Kidney (tissue), 14 donors: ENCODE measurements around the gene AP2A2. TPM values are rescaled to one million over a fixed set of nuclear protein-coding genes. Genes with fewer than 3 reads are reported as not detected.
A peak's percentile ranks its signal among the peaks of the same experiment; 100 is the strongest.

Source experiments
- DNase-seq, 5 donors: peaks; one replicate each; pipeline ENCODE4 v3.0.0-alpha.2; 2013 to 2020
- FAIRE-seq: peaks from 2 replicates; lab custom pipeline; 2012; peaks lifted over from hg19 to GRCh38; lab: Jason Lieb, UNC
- H3K27ac ChIP-seq, 2 donors: one replicate each; pipeline ENCODE4 v1.7.0; 2013; ENCODE audit warnings: low read depth in 2 of 2, low read length in 2 of 2, inconsistent platforms in 1 of 2
- H3K27me3 ChIP-seq: one replicate; pipeline ENCODE4 v1.7.1; 2013; ENCODE audit warnings: low read length, inconsistent platforms; ENCODE audit not compliant: control insufficient read depth, insufficient read depth
- H3K36me3 ChIP-seq, 3 donors: one replicate each; pipeline versions ENCODE4 v1.7.0 to v1.7.1; 2013; ENCODE audit warnings: low read length in 3 of 3, control low read depth in 1 of 3, inconsistent platforms in 1 of 3; ENCODE audit not compliant: insufficient read depth in 3 of 3, control insufficient read depth in 2 of 3
- H3K4me1 ChIP-seq, 3 donors: one replicate each; pipeline versions ENCODE4 v1.7.0 to v1.7.1; 2013; ENCODE audit warnings: low read length in 3 of 3, inconsistent platforms in 1 of 3, low read depth in 1 of 3; ENCODE audit not compliant: control insufficient read depth in 2 of 3, insufficient read depth in 2 of 3
- H3K4me3 ChIP-seq, 3 donors: one replicate each; pipeline versions ENCODE4 v1.7.0 to v1.8.1; 2013; ENCODE audit warnings: low read length in 3 of 3, control low read depth in 1 of 3, inconsistent platforms in 1 of 3
- H3K9ac ChIP-seq, 3 donors: one replicate each; pipeline versions ENCODE4 v1.7.0 to v1.7.1; 2013; ENCODE audit warnings: low read length in 3 of 3, control low read depth in 1 of 3, inconsistent platforms in 1 of 3
- H3K9me3 ChIP-seq, 3 donors: one replicate each; pipeline versions ENCODE4 v1.7.0 to v1.7.1; 2013; ENCODE audit warnings: low read length in 3 of 3, control low read depth in 1 of 3, inconsistent platforms in 1 of 3; ENCODE audit not compliant: control insufficient read depth in 2 of 3, insufficient read depth in 1 of 3
- intact Hi-C: fragments of 100-400 bp; cut with DNase I; formaldehyde crosslinking; loops from one replicate; pipeline ENCODE4 v1.11.1; 2022
- polyA plus RNA-seq: library from polyadenylated mRNA; stranded (reverse); fragments of 350-450 nt; fragmentation: Illumina TruSeq; extraction: RNeasy Lipid Tissue Mini Kit (QIAGEN cat#74804); gene quantifications from one replicate; pipeline ENCODE4 v1.2.3, GENCODE V29; 2014; ENCODE audit warnings: low read depth, low replicate concordance; ENCODE audit not compliant: insufficient read depth
- total RNA-seq: library from RNA; stranded (reverse); fragmentation: NEBNext Ultra II Directional; extraction: Animal tissue kit (Norgen Biotek cat#: 25700); gene quantifications from one replicate; pipeline ENCODE4 v1.2.1, GENCODE V29; 2021
- TF ChIP-seq, protein P1 (sequence below): IDR thresholded peaks from 3 replicates; pipeline ENCODE4 v1.5.1; 2012; ENCODE audit warnings: mild to moderate bottlenecking, moderate library complexity, borderline replicate concordance; ENCODE audit not compliant: insufficient read depth; ENCODE audit errors: extremely low read depth
- donor health status: control.
- donor health status: control.
- donor health status: control.
- donor health status: control.
- donor health status: control.
- donor health status: DM: yes; HTN: yes; CAD: no.
- donor health status: Normal renal cell carcinoma (clear cell type).

AP2A2 gene
- total and polyA plus RNA-seq, 2 donors from 2014 or later, result 76.5 to 144 TPM

- Histone ChIP-seq H3K27ac (peak overlapping the region; percentile 69 to 76), H3K36me3 (no peaks in the 10 kb centered on the region), H3K9me3 (no peaks in the 10 kb centered on the region), H3K9ac (peak overlapping the region in 2 of 3 donors; percentile 48 to 80), H3K4me3 (peak overlapping the region; percentile 12 to 64 (median 50)), H3K27me3 (no peaks in the 10 kb centered on the region), H3K4me1 (peaks cover 0 to 8% (median 0%) of the 10 kb centered on the region in 3 donors)
- DNase-seq (peak; percentile 63 to 86 (median 70)), FAIRE-seq (no peak)
- TF ChIP-seq, protein P1, sequence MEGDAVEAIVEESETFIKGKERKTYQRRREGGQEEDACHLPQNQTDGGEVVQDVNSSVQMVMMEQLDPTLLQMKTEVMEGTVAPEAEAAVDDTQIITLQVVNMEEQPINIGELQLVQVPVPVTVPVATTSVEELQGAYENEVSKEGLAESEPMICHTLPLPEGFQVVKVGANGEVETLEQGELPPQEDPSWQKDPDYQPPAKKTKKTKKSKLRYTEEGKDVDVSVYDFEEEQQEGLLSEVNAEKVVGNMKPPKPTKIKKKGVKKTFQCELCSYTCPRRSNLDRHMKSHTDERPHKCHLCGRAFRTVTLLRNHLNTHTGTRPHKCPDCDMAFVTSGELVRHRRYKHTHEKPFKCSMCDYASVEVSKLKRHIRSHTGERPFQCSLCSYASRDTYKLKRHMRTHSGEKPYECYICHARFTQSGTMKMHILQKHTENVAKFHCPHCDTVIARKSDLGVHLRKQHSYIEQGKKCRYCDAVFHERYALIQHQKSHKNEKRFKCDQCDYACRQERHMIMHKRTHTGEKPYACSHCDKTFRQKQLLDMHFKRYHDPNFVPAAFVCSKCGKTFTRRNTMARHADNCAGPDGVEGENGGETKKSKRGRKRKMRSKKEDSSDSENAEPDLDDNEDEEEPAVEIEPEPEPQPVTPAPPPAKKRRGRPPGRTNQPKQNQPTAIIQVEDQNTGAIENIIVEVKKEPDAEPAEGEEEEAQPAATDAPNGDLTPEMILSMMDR, result no peak
- intact Hi-C loops, result no loop called here
Observed at GRCh38 chr11:911031-911889, 14.4 kb upstream of the AP2A2 start.

DNA sequence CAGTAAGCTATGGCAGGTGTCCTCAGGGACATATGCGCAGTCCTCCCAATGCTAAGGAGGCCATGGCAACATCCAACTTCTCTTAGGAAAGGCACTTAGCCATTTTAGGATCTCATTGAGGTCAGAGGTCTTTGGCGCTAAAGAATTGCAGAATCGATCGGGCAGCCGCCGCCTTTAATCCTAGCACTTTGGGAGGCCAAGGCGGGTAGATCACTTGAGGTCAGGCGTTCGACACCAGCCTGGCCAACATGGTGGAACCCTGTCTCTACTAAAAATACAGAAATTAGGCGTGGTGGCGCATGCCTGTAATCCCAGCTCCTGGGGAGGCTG lies 13.8 kb upstream of the AP2A2 start:
- peak overlapping the region in 1 of 3 donors; percentile 80 for H3K9ac ChIP-seq
- DNase-seq (no peak), FAIRE-seq (no peak)
- no peaks in the 10 kb centered on the region for H3K36me3 ChIP-seq
- H3K9me3 ChIP-seq, result no peaks in the 10 kb centered on the region
- no peaks in the 10 kb centered on the region for H3K27me3 ChIP-seq
- H3K4me3 ChIP-seq, result peak overlapping the region in 2 of 3 donors; percentile 50 to 64
- H3K27ac ChIP-seq, result no peak overlapping the region
- peaks cover 0 to 8% (median 0%) of the 10 kb centered on the region in 3 donors for H3K4me1 ChIP-seq
- intact Hi-C loops, result no loop called here
- TF ChIP-seq, protein P1, result no peak

GRCh38 chr11:912266-912665 lies 13.4 kb upstream of the AP2A2 start:
- TF ChIP-seq, protein P1, result no peak
- Histone ChIP-seq H3K9ac (no peak overlapping the region), H3K27ac (no peak overlapping the region), H3K9me3 (no peaks in the 10 kb centered on the region), H3K4me1 (peaks cover 0 to 8% (median 0%) of the 10 kb centered on the region in 3 donors), H3K36me3 (no peaks in the 10 kb centered on the region), H3K4me3 (no peak overlapping the region), H3K27me3 (no peaks in the 10 kb centered on the region)
- DNase-seq (no peak), FAIRE-seq (no peak)
- intact Hi-C loops, result no loop called here
